Dermis microvascular lymphatic vessel endothelial cell (primary cell): Measurements from ENCODE around the gene PACSIN2. TPM values are rescaled to one million over a fixed set of nuclear protein-coding genes. Genes with fewer than 3 reads are reported as not detected.
"Not testable (repeated sequence)": the region's sequence is repeated elsewhere in the genome, so short reads cannot be mapped to it uniquely, and the experiment has no call there.

ENCODE experiments used
- DNase-seq, 2 donors: peaks; one replicate each; pipeline versions ENCODE4 v3.0.0 to v3.0.0-alpha.2; 2010; ENCODE audit warnings: low read depth in 2 of 2
- total RNA-seq: library from RNA; depleted of rRNA; stranded (reverse); fragments of >200 nt; gene quantifications from 2 replicates; pipeline ENCODE4 v1.2.1, GENCODE V29; 2014

PACSIN2 gene
- total RNA-seq, 1 donor from 2014 or later: 68.0 TPM

GRCh38 chr22:42992886-42993479 lies 22.0 kb downstream of the PACSIN2 start:
- DNase-seq: no peak

GRCh38 chr22:42992092-42992491 lies 22.9 kb downstream of the PACSIN2 start:
- no peak for DNase-seq

GRCh38 chr22:42991010-42991651 lies 23.8 kb downstream of the PACSIN2 start:
- DNase-seq: peak in 1 of 2 donors; percentile 47

GRCh38 chr22:42990131-42990838 lies 24.7 kb downstream of the PACSIN2 start:
- DNase-seq: peak in 1 of 2 donors; percentile 76

GRCh38 chr22:42986115-42986514 lies 28.8 kb downstream of the PACSIN2 start:
- DNase-seq: no peak

GRCh38 chr22:42985531-42985905 lies 29.4 kb downstream of the PACSIN2 start:
- DNase-seq: no peak

GRCh38 chr22:42984814-42985530 lies 30.0 kb downstream of the PACSIN2 start:
- no peak for DNase-seq

- DNase-seq: no peak
Measured at GRCh38 chr22:42984397-42984796, 30.6 kb downstream of the PACSIN2 start.

- no peak for DNase-seq
Measured at GRCh38 chr22:42983470-42983869, 31.5 kb downstream of the PACSIN2 start.

GRCh38 chr22:42979606-42980005 lies 35.3 kb downstream of the PACSIN2 start:
- no peak for DNase-seq

- DNase-seq: peak in 1 of 2 donors; percentile 74
Measured at GRCh38 chr22:42978453-42979103, 36.4 kb downstream of the PACSIN2 start.

GRCh38 chr22:42977569-42977968 lies 37.4 kb downstream of the PACSIN2 start:
- no peak for DNase-seq

GRCh38 chr22:42976217-42976933 lies 38.6 kb downstream of the PACSIN2 start:
- no peak for DNase-seq

GRCh38 chr22:42974223-42974622 lies 40.7 kb downstream of the PACSIN2 start:
- DNase-seq: no peak

GRCh38 chr22:42973536-42973881 lies 41.4 kb downstream of the PACSIN2 start:
- no peak for DNase-seq

- no peak for DNase-seq
Measured at GRCh38 chr22:42972649-42973535, 42.1 kb downstream of the PACSIN2 start.

GRCh38 chr22:42971473-42971860 lies 43.5 kb downstream of the PACSIN2 start:
- DNase-seq: not testable (repeated sequence)

GRCh38 chr22:42970029-42970428 lies 44.9 kb downstream of the PACSIN2 start:
- no peak for DNase-seq

- no peak for DNase-seq
Measured at GRCh38 chr22:42969348-42969975, 45.5 kb downstream of the PACSIN2 start.

GRCh38 chr22:42967933-42968332 lies 47.0 kb downstream of the PACSIN2 start:
- DNase-seq: no peak
